ENCODE data around the gene BUD23.

BUD23 gene

GRCh38 chr7:73683056-73683787, at the start of gene BUD23, which contains the start of gene DNAJC30:
TSS of gene BUD23 (plus strand) at chr7:73683597. CDS start at chr7:73683626, 29 bp downstream.
TSS of gene DNAJC30 (minus strand) at chr7:73683453. CDS start at chr7:73683423, 30 bp downstream.
- Mint-ChIP-seq H3K27ac (peak within 1 kb of the TSS; percentile 99), H3K4me1 (peaks cover 22 to 46% of the 10 kb centered on the region in 2 donors), H3K9me3 (no peaks in the 10 kb centered on the region), H3K4me3 (peak within 1 kb of the TSS; percentile 96 to 98), H3K27me3 (no peaks in the 10 kb centered on the region), H3K36me3 (peaks cover 19 to 33% of the 10 kb centered on the region in 2 donors)
- DNase-seq (peak; percentile 86), ATAC-seq (replicated peaks) (peak; percentile 95 to 96)

GRCh38 chr7:73633844-73634243, 49.6 kb upstream of the BUD23 start:
- H3K36me3 Mint-ChIP-seq, result no peaks in the 10 kb centered on the region
- no peaks in the 10 kb centered on the region for H3K4me1 Mint-ChIP-seq
- no peak overlapping the region for H3K4me3 Mint-ChIP-seq
- DNase-seq (no peak), ATAC-seq (replicated peaks) (no peak)
- H3K9me3 Mint-ChIP-seq, result no peaks in the 10 kb centered on the region
- peaks cover 36 to 53% of the 10 kb centered on the region in 2 donors for H3K27me3 Mint-ChIP-seq
- no peak overlapping the region for H3K27ac Mint-ChIP-seq

GRCh38 chr7:73635428-73636200, 47.8 kb upstream of the BUD23 start:
- Mint-ChIP-seq H3K27me3 (peaks cover 31 to 43% of the 10 kb centered on the region in 2 donors), H3K9me3 (no peaks in the 10 kb centered on the region), H3K4me3 (no peak overlapping the region), H3K27ac (no peak overlapping the region), H3K4me1 (no peaks in the 10 kb centered on the region), H3K36me3 (no peaks in the 10 kb centered on the region)
- ATAC-seq (replicated peaks) (no peak), DNase-seq (no peak)

- Mint-ChIP-seq H3K9me3 (peaks cover 0 to 3% of the 10 kb centered on the region in 2 donors), H3K27me3 (peaks cover 19 to 28% of the 10 kb centered on the region in 2 donors), H3K4me3 (no peak overlapping the region), H3K27ac (no peak overlapping the region), H3K4me1 (no peaks in the 10 kb centered on the region), H3K36me3 (peaks cover 0 to 3% of the 10 kb centered on the region in 2 donors)
- ATAC-seq (replicated peaks) (no peak), DNase-seq (no peak)
These were observed 44.5 kb upstream of the BUD23 start for GRCh38 chr7:73638911-73639310.

- no peak for DNase-seq
- H3K36me3 Mint-ChIP-seq, result peaks cover 0 to 3% of the 10 kb centered on the region in 2 donors
- H3K27me3 Mint-ChIP-seq, result peaks cover 37 to 46% of the 10 kb centered on the region in 2 donors
- no peak overlapping the region for H3K27ac Mint-ChIP-seq
- H3K4me3 Mint-ChIP-seq, result no peak overlapping the region
- ATAC-seq (replicated peaks), result no peak
- H3K9me3 Mint-ChIP-seq, result peaks cover 0 to 3% of the 10 kb centered on the region in 2 donors
- peaks cover 0 to 3% of the 10 kb centered on the region in 2 donors for H3K4me1 Mint-ChIP-seq
These were observed 40.6 kb upstream of the BUD23 start for GRCh38 chr7:73642834-73643233.

- Mint-ChIP-seq H3K4me1 (peaks cover 16 to 18% of the 10 kb centered on the region in 2 donors), H3K4me3 (no peak overlapping the region), H3K9me3 (peaks cover 0 to 3% of the 10 kb centered on the region in 2 donors), H3K27me3 (peaks cover 56 to 65% of the 10 kb centered on the region in 2 donors), H3K36me3 (peaks cover 0 to 3% of the 10 kb centered on the region in 2 donors), H3K27ac (no peak overlapping the region)
- ATAC-seq (replicated peaks) (no peak), DNase-seq (no peak)
These were observed 38.6 kb upstream of the BUD23 start for GRCh38 chr7:73644688-73645286.

GRCh38 chr7:73645643-73646174, 37.7 kb upstream of the BUD23 start:
- no peak overlapping the region for H3K27ac Mint-ChIP-seq
- H3K9me3 Mint-ChIP-seq, result peaks cover 0 to 3% of the 10 kb centered on the region in 2 donors
- DNase-seq (no peak), ATAC-seq (replicated peaks) (no peak)
- H3K4me1 Mint-ChIP-seq, result peaks cover 16 to 18% of the 10 kb centered on the region in 2 donors
- H3K36me3 Mint-ChIP-seq, result peaks cover 0 to 3% of the 10 kb centered on the region in 2 donors
- no peak overlapping the region for H3K4me3 Mint-ChIP-seq
- peaks cover 62 to 75% of the 10 kb centered on the region in 2 donors for H3K27me3 Mint-ChIP-seq

- Mint-ChIP-seq H3K9me3 (no peaks in the 10 kb centered on the region), H3K27me3 (peaks cover 67 to 80% of the 10 kb centered on the region in 2 donors), H3K36me3 (no peaks in the 10 kb centered on the region), H3K4me3 (peak overlapping the region in 1 of 2 donors; percentile 25), H3K27ac (no peak overlapping the region), H3K4me1 (peaks cover 16 to 18% of the 10 kb centered on the region in 2 donors)
- DNase-seq, result no peak
- ATAC-seq (replicated peaks), result no peak
These were observed 36.3 kb upstream of the BUD23 start for GRCh38 chr7:73646785-73647724.

GRCh38 chr7:73647725-73648592, 35.4 kb upstream of the BUD23 start:
- no peak overlapping the region for H3K27ac Mint-ChIP-seq
- peak; percentile 75 to 79 for ATAC-seq (replicated peaks)
- no peaks in the 10 kb centered on the region for H3K36me3 Mint-ChIP-seq
- H3K27me3 Mint-ChIP-seq, result peaks cover 74 to 85% of the 10 kb centered on the region in 2 donors
- DNase-seq, result peak; percentile 11
- no peaks in the 10 kb centered on the region for H3K9me3 Mint-ChIP-seq
- H3K4me3 Mint-ChIP-seq, result peak overlapping the region; percentile 63 to 66
- H3K4me1 Mint-ChIP-seq, result peaks cover 16 to 18% of the 10 kb centered on the region in 2 donors

- Mint-ChIP-seq H3K27me3 (peaks cover 76 to 85% of the 10 kb centered on the region in 2 donors), H3K4me1 (peaks cover 16 to 18% of the 10 kb centered on the region in 2 donors), H3K9me3 (no peaks in the 10 kb centered on the region), H3K36me3 (no peaks in the 10 kb centered on the region), H3K4me3 (peak overlapping the region; percentile 63 to 66), H3K27ac (no peak overlapping the region)
- no peak for ATAC-seq (replicated peaks)
- no peak for DNase-seq
These were observed 34.6 kb upstream of the BUD23 start for GRCh38 chr7:73648593-73649332.

- Mint-ChIP-seq H3K4me3 (no peak overlapping the region), H3K27me3 (peaks cover 72 to 79% of the 10 kb centered on the region in 2 donors), H3K27ac (no peak overlapping the region), H3K9me3 (no peaks in the 10 kb centered on the region), H3K36me3 (no peaks in the 10 kb centered on the region), H3K4me1 (peaks cover 16 to 18% of the 10 kb centered on the region in 2 donors)
- DNase-seq, result no peak
- no peak for ATAC-seq (replicated peaks)
These were observed 33.8 kb upstream of the BUD23 start for GRCh38 chr7:73649576-73649975.

GRCh38 chr7:73650524-73650923, 32.9 kb upstream of the BUD23 start:
- Mint-ChIP-seq H3K4me1 (peaks cover 16 to 18% of the 10 kb centered on the region in 2 donors), H3K27ac (no peak overlapping the region), H3K36me3 (no peaks in the 10 kb centered on the region), H3K4me3 (no peak overlapping the region), H3K27me3 (peaks cover 70 to 77% of the 10 kb centered on the region in 2 donors), H3K9me3 (peaks cover 0 to 2% of the 10 kb centered on the region in 2 donors)
- ATAC-seq (replicated peaks) (no peak), DNase-seq (no peak)
